GM12878 (cell line): ENCODE results near the gene PTGES2. TPM values are rescaled to one million over a fixed set of nuclear protein-coding genes. Genes with fewer than 3 reads are reported as not detected.

Experiments
- BACH1 ChIP-seq: fragments of 450-650 bp; IDR thresholded peaks from 2 replicates; pipeline ENCODE4 v1.6.1; 2017; ENCODE audit warnings: mild to moderate bottlenecking, borderline replicate concordance
- CHD4 ChIP-seq: fragments of 200-600 bp; sonication (generic); IDR thresholded peaks from 2 replicates; pipeline ENCODE4 v1.6.1; 2016; ENCODE audit warnings: mild to moderate bottlenecking
- E4F1 ChIP-seq: fragments of 450-650 bp; IDR thresholded peaks from 2 replicates; pipeline ENCODE4 v1.6.1; 2018; ENCODE audit warnings: borderline replicate concordance, mild to moderate bottlenecking; ENCODE audit not compliant: partially characterized antibody
- EGR1 ChIP-seq, 2 experiments: IDR thresholded peaks; 1 replicate in 1 of 2; 2 replicates in 1 of 2; pipeline ENCODE4 v1.6.1; 2011 to 2012; ENCODE audit warnings: low read depth in 2 of 2, low read length in 2 of 2, borderline replicate concordance in 1 of 2, mild to moderate bottlenecking in 1 of 2, moderate library complexity in 1 of 2
- MEF2B ChIP-seq: fragments of 450-650 bp; IDR thresholded peaks from 2 replicates; pipeline ENCODE4 v1.6.1; 2018; ENCODE audit warnings: mild to moderate bottlenecking, moderate library complexity; ENCODE audit not compliant: partially characterized antibody, poor library complexity, severe bottlenecking
- POLR2A ChIP-seq: IDR thresholded peaks from 2 replicates; pipeline ENCODE4 v1.6.1; 2011; ENCODE audit warnings: low read depth, mild to moderate bottlenecking, low read length
- USF1 ChIP-seq: IDR thresholded peaks from 2 replicates; pipeline ENCODE4 v1.6.1; 2011; ENCODE audit warnings: borderline replicate concordance, low read depth, mild to moderate bottlenecking, moderate library complexity, mixed read lengths, low read length; ENCODE audit not compliant: insufficient read depth; ENCODE audit errors: extremely low read length
- ZBTB11 ChIP-seq: fragments of 450-650 bp; formaldehyde crosslinking; IDR thresholded peaks from 2 replicates; pipeline ENCODE4 v1.5.0; 2022; ENCODE audit warnings: mild to moderate bottlenecking, missing genetic modification characterization
- ZSCAN29 ChIP-seq: fragments of 450-650 bp; IDR thresholded peaks from 2 replicates; pipeline ENCODE4 v1.6.1; 2017; ENCODE audit warnings: mild to moderate bottlenecking, moderate library complexity
- polyA plus RNA-seq, 11 experiments: library from polyadenylated mRNA; depleted of rRNA in 4 of 11; unstranded in 6 of 11; stranded (reverse) in 5 of 11; fragments of >200 nt; fragmentation: Nextera tagmentation in 4 of 11; fragmentation: Illumina TruSeq in 1 of 11; extraction: Ambion mirVana in 4 of 11; extraction: Trizol in 1 of 11; gene quantifications; 1 replicate in 1 of 11; 2 replicates in 10 of 11; pipeline versions ENCODE4 v1.2.1 to v1.2.3, GENCODE V29; 2011 to 2016; ENCODE audit warnings: inconsistent platforms in 2 of 11, missing spikeins in 2 of 11, low read depth in 1 of 11
- total RNA-seq, 4 experiments: library from RNA; depleted of rRNA in 3 of 4; stranded (reverse); fragments of >200 nt in 3 of 4; fragmentation: Illumina TruSeq in 1 of 4; extraction: Trizol in 1 of 4; gene quantifications; 2 replicates each; pipeline versions ENCODE4 v1.2.1 to v1.2.3, GENCODE V29; 2013 to 2021
- TF ChIP-seq, protein P1 (sequence below): fragments of 450-650 bp; formaldehyde crosslinking; IDR thresholded peaks from 2 replicates; pipeline ENCODE4 v1.4.0; 2022; ENCODE audit warnings: mild to moderate bottlenecking, moderate library complexity
- TF ChIP-seq, protein P2 (sequence below): fragments of 450-650 bp; IDR thresholded peaks from 2 replicates; pipeline ENCODE4 v1.6.1; 2017; ENCODE audit warnings: borderline replicate concordance

The PTGES2 gene
- total and polyA plus RNA-seq, 10 of the 15 experiments (the other 5 are each of a cell fraction or from before 2014, with no cell fraction given): 2.1 to 141 (median 99.1) TPM

DNA sequence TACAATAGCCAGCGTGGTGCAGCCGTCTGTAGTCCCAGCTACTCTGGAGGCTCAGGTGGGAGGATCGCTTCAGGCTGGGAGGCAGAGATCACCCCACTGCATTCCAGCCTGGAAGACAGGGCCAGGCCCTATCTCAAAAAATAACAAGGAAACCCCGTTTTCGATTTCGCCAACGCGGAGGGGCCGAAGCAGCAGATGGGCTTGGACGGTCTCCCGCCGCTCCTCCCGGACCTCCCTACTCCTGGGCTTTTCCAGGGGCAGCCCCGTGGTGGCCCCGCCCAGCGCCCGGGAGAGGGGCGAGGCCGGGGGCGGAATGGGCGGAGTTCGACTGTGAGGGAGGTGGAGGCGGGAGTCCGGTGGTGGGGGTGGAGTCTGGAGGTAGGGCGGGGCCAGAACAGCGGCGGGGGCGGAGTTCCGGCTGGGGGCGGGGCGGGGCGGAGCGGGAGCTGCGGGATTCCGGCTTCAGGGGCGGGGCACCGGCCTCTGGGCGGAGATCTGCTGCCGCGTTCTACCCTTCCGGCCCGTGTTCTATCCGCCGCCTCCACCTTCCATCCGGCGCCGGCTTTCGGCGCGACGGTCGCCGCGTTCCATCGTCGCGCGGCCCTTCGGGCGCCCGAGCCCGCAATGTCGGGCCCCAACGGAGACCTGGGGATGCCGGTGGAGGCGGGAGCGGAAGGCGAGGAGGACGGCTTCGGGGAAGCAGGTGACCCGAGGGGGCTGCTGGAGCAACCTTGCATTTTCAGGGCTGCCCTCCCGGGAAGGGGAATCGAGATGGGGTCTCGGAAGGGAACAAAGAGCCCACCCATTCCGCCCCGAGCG is 32.5 kb upstream of the PTGES2 start, which contains the start of gene BBLN (continued):
- TF ChIP-seq ZBTB11 (CRISPR knock-in tag) (peak; percentile 61), USF1 (no peak), MEF2B (no peak), EGR1 (IDR thresholded peaks at IDR 0.05; ENCODE audit: borderline replicate concordance in 1 of 2, low read depth in 2 of 2, low read length in 2 of 2) (peak in 1 of 2 experiments; percentile 87; a peak in 2 of 3 replicates), BACH1 (no peak; the same call in 1 of the 2 replicates), POLR2A (peak; percentile 96), E4F1 (no peak), ZSCAN29 (no peak), CHD4 (no peak)
- TF ChIP-seq, protein P1, sequence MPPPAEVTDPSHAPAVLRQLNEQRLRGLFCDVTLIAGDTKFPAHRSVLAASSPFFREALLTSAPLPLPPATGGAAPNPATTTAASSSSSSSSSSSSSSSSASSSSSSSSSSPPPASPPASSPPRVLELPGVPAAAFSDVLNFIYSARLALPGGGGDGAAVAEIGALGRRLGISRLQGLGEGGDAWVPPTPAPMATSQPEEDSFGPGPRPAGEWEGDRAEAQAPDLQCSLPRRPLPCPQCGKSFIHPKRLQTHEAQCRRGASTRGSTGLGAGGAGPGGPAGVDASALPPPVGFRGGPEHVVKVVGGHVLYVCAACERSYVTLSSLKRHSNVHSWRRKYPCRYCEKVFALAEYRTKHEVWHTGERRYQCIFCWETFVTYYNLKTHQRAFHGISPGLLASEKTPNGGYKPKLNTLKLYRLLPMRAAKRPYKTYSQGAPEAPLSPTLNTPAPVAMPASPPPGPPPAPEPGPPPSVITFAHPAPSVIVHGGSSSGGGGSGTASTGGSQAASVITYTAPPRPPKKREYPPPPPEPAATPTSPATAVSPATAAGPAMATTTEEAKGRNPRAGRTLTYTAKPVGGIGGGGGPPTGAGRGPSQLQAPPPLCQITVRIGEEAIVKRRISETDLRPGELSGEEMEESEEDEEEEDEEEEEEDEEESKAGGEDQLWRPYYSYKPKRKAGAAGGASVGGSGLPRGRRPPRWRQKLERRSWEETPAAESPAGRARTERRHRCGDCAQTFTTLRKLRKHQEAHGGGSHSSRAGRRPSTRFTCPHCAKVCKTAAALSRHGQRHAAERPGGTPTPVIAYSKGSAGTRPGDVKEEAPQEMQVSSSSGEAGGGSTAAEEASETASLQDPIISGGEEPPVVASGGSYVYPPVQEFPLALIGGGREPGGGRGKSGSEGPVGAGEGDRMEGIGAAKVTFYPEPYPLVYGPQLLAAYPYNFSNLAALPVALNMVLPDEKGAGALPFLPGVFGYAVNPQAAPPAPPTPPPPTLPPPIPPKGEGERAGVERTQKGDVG (CRISPR knock-in tag): no peak
- TF ChIP-seq, protein P2, sequence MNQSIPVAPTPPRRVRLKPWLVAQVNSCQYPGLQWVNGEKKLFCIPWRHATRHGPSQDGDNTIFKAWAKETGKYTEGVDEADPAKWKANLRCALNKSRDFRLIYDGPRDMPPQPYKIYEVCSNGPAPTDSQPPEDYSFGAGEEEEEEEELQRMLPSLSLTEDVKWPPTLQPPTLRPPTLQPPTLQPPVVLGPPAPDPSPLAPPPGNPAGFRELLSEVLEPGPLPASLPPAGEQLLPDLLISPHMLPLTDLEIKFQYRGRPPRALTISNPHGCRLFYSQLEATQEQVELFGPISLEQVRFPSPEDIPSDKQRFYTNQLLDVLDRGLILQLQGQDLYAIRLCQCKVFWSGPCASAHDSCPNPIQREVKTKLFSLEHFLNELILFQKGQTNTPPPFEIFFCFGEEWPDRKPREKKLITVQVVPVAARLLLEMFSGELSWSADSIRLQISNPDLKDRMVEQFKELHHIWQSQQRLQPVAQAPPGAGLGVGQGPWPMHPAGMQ: no peak
